ENCODE measurements around the gene IL1R2.

IL1R2 gene

DNA sequence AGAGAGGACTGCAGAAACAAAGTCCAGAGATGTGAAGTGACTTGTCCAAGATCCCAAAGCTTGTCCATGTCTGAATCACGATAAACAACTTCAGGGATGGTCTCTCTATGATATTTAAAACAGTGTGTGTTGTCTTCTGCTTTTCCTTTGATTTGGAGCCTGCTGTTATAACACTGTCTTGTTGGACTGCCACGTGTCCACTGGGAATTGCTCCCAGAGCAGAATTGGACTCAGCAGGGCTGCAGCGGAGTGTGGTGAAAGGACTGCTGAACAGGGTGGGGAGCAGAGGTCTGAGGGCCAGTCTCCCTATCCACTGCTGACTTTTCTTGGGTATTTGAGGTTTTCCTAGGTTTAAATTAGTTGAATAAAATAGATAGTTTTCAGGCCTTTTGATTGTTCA lies 68.3 kb downstream of the IL1R2 start:
- Histone ChIP-seq H3K4me3 (replicated peaks; ENCODE audit: insufficient read depth, low read length) (no peak overlapping the region), H3K27ac (replicated peaks) (no peak overlapping the region), H3K27me3 (ENCODE audit: insufficient read depth, poor library complexity, severe bottlenecking) (no peaks in the 10 kb centered on the region)
- DNase-seq (ENCODE audit: low read depth in 1 of 2, low spot score in 1 of 2): no peak
- TF ChIP-seq GABPA (IDR thresholded peaks at IDR 0.05; ENCODE audit: low read depth): no peak
- TF ChIP-seq POLR2AphosphoS5 (IDR thresholded peaks at IDR 0.05; ENCODE audit: low read depth): no peak
- TF ChIP-seq, protein P1, sequence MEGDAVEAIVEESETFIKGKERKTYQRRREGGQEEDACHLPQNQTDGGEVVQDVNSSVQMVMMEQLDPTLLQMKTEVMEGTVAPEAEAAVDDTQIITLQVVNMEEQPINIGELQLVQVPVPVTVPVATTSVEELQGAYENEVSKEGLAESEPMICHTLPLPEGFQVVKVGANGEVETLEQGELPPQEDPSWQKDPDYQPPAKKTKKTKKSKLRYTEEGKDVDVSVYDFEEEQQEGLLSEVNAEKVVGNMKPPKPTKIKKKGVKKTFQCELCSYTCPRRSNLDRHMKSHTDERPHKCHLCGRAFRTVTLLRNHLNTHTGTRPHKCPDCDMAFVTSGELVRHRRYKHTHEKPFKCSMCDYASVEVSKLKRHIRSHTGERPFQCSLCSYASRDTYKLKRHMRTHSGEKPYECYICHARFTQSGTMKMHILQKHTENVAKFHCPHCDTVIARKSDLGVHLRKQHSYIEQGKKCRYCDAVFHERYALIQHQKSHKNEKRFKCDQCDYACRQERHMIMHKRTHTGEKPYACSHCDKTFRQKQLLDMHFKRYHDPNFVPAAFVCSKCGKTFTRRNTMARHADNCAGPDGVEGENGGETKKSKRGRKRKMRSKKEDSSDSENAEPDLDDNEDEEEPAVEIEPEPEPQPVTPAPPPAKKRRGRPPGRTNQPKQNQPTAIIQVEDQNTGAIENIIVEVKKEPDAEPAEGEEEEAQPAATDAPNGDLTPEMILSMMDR (IDR thresholded peaks at IDR 0.05; ENCODE audit: insufficient read depth, low read length): no peak
- TF ChIP-seq, protein P2, sequence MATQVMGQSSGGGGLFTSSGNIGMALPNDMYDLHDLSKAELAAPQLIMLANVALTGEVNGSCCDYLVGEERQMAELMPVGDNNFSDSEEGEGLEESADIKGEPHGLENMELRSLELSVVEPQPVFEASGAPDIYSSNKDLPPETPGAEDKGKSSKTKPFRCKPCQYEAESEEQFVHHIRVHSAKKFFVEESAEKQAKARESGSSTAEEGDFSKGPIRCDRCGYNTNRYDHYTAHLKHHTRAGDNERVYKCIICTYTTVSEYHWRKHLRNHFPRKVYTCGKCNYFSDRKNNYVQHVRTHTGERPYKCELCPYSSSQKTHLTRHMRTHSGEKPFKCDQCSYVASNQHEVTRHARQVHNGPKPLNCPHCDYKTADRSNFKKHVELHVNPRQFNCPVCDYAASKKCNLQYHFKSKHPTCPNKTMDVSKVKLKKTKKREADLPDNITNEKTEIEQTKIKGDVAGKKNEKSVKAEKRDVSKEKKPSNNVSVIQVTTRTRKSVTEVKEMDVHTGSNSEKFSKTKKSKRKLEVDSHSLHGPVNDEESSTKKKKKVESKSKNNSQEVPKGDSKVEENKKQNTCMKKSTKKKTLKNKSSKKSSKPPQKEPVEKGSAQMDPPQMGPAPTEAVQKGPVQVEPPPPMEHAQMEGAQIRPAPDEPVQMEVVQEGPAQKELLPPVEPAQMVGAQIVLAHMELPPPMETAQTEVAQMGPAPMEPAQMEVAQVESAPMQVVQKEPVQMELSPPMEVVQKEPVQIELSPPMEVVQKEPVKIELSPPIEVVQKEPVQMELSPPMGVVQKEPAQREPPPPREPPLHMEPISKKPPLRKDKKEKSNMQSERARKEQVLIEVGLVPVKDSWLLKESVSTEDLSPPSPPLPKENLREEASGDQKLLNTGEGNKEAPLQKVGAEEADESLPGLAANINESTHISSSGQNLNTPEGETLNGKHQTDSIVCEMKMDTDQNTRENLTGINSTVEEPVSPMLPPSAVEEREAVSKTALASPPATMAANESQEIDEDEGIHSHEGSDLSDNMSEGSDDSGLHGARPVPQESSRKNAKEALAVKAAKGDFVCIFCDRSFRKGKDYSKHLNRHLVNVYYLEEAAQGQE (IDR thresholded peaks at IDR 0.05; ENCODE audit: insufficient replicate concordance, low read depth): no peak
- TF ChIP-seq SPI1 (IDR thresholded peaks at IDR 0.05; ENCODE audit: borderline replicate concordance, low read depth): no peak

DNA sequence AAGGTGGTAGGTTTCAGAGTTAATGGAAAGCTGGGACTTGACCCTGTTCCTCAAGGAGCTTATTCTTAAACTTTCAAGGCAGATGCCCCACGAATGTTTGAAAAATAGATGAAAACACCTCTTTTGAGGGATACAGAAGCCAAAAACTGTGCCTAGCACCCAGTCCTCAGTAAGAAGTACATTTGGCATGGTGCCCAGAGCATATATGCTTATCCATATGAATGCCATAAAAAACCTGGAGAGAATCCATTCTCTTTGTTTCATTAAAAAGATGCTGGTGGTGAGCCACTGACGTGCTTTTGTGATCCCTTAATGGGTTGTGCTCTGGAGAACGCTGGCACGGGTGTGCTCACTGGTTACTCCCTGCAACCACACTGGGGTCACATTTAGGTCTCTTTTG lies 69.0 kb downstream of the IL1R2 start:
- no peak overlapping the region for H3K27ac ChIP-seq (replicated peaks)
- H3K27me3 ChIP-seq (ENCODE audit: insufficient read depth, poor library complexity, severe bottlenecking): no peaks in the 10 kb centered on the region
- no peak for DNase-seq (ENCODE audit: low read depth in 1 of 2, low spot score in 1 of 2)
- TF ChIP-seq SPI1 (IDR thresholded peaks at IDR 0.05; ENCODE audit: borderline replicate concordance, low read depth) (no peak), GABPA (IDR thresholded peaks at IDR 0.05; ENCODE audit: low read depth) (no peak), POLR2AphosphoS5 (IDR thresholded peaks at IDR 0.05; ENCODE audit: low read depth) (no peak)
- TF ChIP-seq, protein P1 (IDR thresholded peaks at IDR 0.05; ENCODE audit: insufficient read depth, low read length): no peak
- TF ChIP-seq, protein P2 (IDR thresholded peaks at IDR 0.05; ENCODE audit: insufficient replicate concordance, low read depth): no peak
- H3K4me3 ChIP-seq (replicated peaks; ENCODE audit: insufficient read depth, low read length): no peak overlapping the region

DNA sequence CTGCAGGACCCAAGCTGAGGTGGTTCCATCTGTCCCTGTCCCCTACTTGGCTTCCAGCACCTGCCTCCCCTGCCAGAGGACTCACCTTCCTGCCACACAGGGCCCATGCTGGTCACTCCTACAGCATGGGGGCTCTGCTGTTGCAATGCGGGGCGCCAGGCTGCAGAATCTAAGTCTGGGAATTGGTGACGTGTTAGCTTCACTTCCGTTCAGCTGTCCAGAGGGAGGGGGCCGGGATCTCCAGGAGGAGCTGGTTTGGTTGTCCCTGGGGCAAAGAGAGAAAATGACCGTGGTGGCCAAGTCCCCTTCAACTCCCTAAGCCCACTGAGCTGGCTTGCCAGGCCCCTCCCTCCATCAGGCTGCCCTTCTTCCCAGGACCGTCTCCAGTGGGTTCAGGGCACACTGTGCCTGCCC lies 69.5 kb downstream of the IL1R2 start:
- no peaks in the 10 kb centered on the region for H3K27me3 ChIP-seq (ENCODE audit: insufficient read depth, poor library complexity, severe bottlenecking)
- no peak for DNase-seq (ENCODE audit: low read depth in 1 of 2, low spot score in 1 of 2)
- no peak overlapping the region for H3K27ac ChIP-seq (replicated peaks)
- TF ChIP-seq, protein P1 (IDR thresholded peaks at IDR 0.05; ENCODE audit: insufficient read depth, low read length): no peak
- TF ChIP-seq POLR2AphosphoS5 (IDR thresholded peaks at IDR 0.05; ENCODE audit: low read depth): no peak
- TF ChIP-seq, protein P2 (IDR thresholded peaks at IDR 0.05; ENCODE audit: insufficient replicate concordance, low read depth): no peak
- no peak for TF ChIP-seq GABPA (IDR thresholded peaks at IDR 0.05; ENCODE audit: low read depth)
- no peak for TF ChIP-seq SPI1 (IDR thresholded peaks at IDR 0.05; ENCODE audit: borderline replicate concordance, low read depth)
- H3K4me3 ChIP-seq (replicated peaks; ENCODE audit: insufficient read depth, low read length): no peak overlapping the region

Data from HL-60 (cell line).